Transverse colon (tissue), 3 donors: ENCODE results near the gene HK1.

Source experiments
- CTCF ChIP-seq, 5 experiments: fragments of 200-600 bp in 3 of 5; fragments of 450-650 bp in 2 of 5; sonication (generic) in 3 of 5; IDR thresholded peaks; 1 replicate in 2 of 5; 2 replicates in 3 of 5; pipeline ENCODE4 v1.5.1; 2016 to 2017; ENCODE audit warnings: antibody characterized with exemption in 5 of 5, inconsistent platforms in 3 of 5, mild to moderate bottlenecking in 2 of 5, moderate library complexity in 1 of 5
- EP300 ChIP-seq: sonication (generic); formaldehyde crosslinking; IDR thresholded peaks from one replicate; pipeline ENCODE4 v1.6.1; 2017; ENCODE audit warnings: antibody characterized with exemption, low read depth
- POLR2A ChIP-seq: fragments of 450-650 bp; IDR thresholded peaks from one replicate; pipeline ENCODE4 v1.6.1; 2016; ENCODE audit warnings: antibody characterized with exemption, mild to moderate bottlenecking, moderate library complexity

- TF ChIP-seq CTCF (IDR thresholded peaks at IDR 0.05) = no peak
- no peak for TF ChIP-seq POLR2A
- no peak for TF ChIP-seq EP300
Observed at GRCh38 chr10:69364232-69364940, 86.1 kb downstream of the HK1 start.
